T-helper 1 cell treated with Interleukin-12 subunit alpha and Interleukin-12 subunit beta and Interleukin-4 antibody, amounts not matched to agents 30 μg/mL and 1 μg/mL, for 36 hours (primary cell): Measurements from ENCODE around the gene CLCNKB.
"Not testable (repeated sequence)": the region's sequence is repeated elsewhere in the genome, so short reads cannot be mapped to it uniquely, and the experiment has no call there.

Experiments
- H3K27ac Mint-ChIP-seq: one replicate; pipeline ENCODE4 v1.8.0; 2021; ENCODE audit warnings: mild to moderate bottlenecking, mixed read lengths
- H3K27me3 Mint-ChIP-seq: one replicate; pipeline ENCODE4 v1.8.0; 2021; ENCODE audit warnings: low read depth, mixed read lengths
- H3K36me3 Mint-ChIP-seq: one replicate; pipeline ENCODE4 v1.8.0; 2021; ENCODE audit warnings: low read depth, mixed read lengths
- H3K4me1 Mint-ChIP-seq: one replicate; pipeline ENCODE4 v1.8.0; 2021; ENCODE audit warnings: low read depth, mixed read lengths
- H3K4me3 Mint-ChIP-seq: one replicate; pipeline ENCODE4 v1.8.0; 2021; ENCODE audit warnings: mild to moderate bottlenecking, moderate library complexity, mixed read lengths
- H3K9me3 Mint-ChIP-seq: one replicate; pipeline ENCODE4 v1.8.0; 2021; ENCODE audit warnings: mixed read lengths

The CLCNKB gene

GRCh38 chr1:16056521-16056912 lies 12.9 kb downstream of the CLCNKB start:
- not testable (repeated sequence) for H3K9me3 Mint-ChIP-seq, H3K27me3 Mint-ChIP-seq, H3K4me1 Mint-ChIP-seq, H3K27ac Mint-ChIP-seq, H3K36me3 Mint-ChIP-seq, H3K4me3 Mint-ChIP-seq

GRCh38 chr1:16057314-16057915 lies 13.8 kb downstream of the CLCNKB start:
- H3K4me1 Mint-ChIP-seq, H3K4me3 Mint-ChIP-seq, H3K36me3 Mint-ChIP-seq, H3K27ac Mint-ChIP-seq, H3K27me3 Mint-ChIP-seq, H3K9me3 Mint-ChIP-seq: not testable (repeated sequence)

GRCh38 chr1:16058394-16059120 lies 15.0 kb downstream of the CLCNKB start:
- H3K36me3 Mint-ChIP-seq, H3K27ac Mint-ChIP-seq, H3K4me1 Mint-ChIP-seq, H3K4me3 Mint-ChIP-seq, H3K9me3 Mint-ChIP-seq, H3K27me3 Mint-ChIP-seq: not testable (repeated sequence)

- Mint-ChIP-seq H3K4me1 (peaks cover 20% of the 10 kb centered on the region), H3K27ac (no peak overlapping the region), H3K36me3 (no peaks in the 10 kb centered on the region), H3K4me3 (no peak overlapping the region), H3K27me3 (peaks cover 14% of the 10 kb centered on the region), H3K9me3 (no peaks in the 10 kb centered on the region)
Observed at GRCh38 chr1:16061266-16061665, 17.7 kb downstream of the CLCNKB start.

- H3K4me3 Mint-ChIP-seq, H3K9me3 Mint-ChIP-seq, H3K27ac Mint-ChIP-seq, H3K36me3 Mint-ChIP-seq: not testable (repeated sequence)
- H3K4me1 Mint-ChIP-seq, result peaks cover 20% of the 10 kb centered on the region
- H3K27me3 Mint-ChIP-seq, result peaks cover 14% of the 10 kb centered on the region
Observed at GRCh38 chr1:16061989-16062686, 18.6 kb downstream of the CLCNKB start.

GRCh38 chr1:16062687-16063075 lies 19.1 kb downstream of the CLCNKB start:
- peaks cover 18% of the 10 kb centered on the region for H3K27me3 Mint-ChIP-seq
- H3K27ac Mint-ChIP-seq, H3K4me3 Mint-ChIP-seq, H3K36me3 Mint-ChIP-seq, H3K9me3 Mint-ChIP-seq: not testable (repeated sequence)
- H3K4me1 Mint-ChIP-seq, result peaks cover 22% of the 10 kb centered on the region

GRCh38 chr1:16063226-16063829 lies 19.7 kb downstream of the CLCNKB start:
- peaks cover 18% of the 10 kb centered on the region for H3K27me3 Mint-ChIP-seq
- peak overlapping the region; percentile 75 for H3K4me3 Mint-ChIP-seq
- H3K4me1 Mint-ChIP-seq, result peaks cover 24% of the 10 kb centered on the region
- no peaks in the 10 kb centered on the region for H3K36me3 Mint-ChIP-seq
- H3K9me3 Mint-ChIP-seq, result no peaks in the 10 kb centered on the region
- no peak overlapping the region for H3K27ac Mint-ChIP-seq

GRCh38 chr1:16063921-16064320 lies 20.3 kb downstream of the CLCNKB start:
- Mint-ChIP-seq H3K4me1 (peaks cover 27% of the 10 kb centered on the region), H3K4me3 (peak overlapping the region; percentile 75)

GRCh38 chr1:16064536-16065268 lies 21.1 kb downstream of the CLCNKB start:
- Mint-ChIP-seq H3K4me1 (peaks cover 27% of the 10 kb centered on the region), H3K27ac (peak overlapping the region; percentile 41), H3K36me3 (no peaks in the 10 kb centered on the region), H3K27me3 (peaks cover 18% of the 10 kb centered on the region), H3K4me3 (peak overlapping the region; percentile 75), H3K9me3 (no peaks in the 10 kb centered on the region)

More at GRCh38 chr1:16063921-16064320, 20.3 kb downstream of the CLCNKB start:
- no peaks in the 10 kb centered on the region for H3K36me3 Mint-ChIP-seq
- no peaks in the 10 kb centered on the region for H3K9me3 Mint-ChIP-seq
- peaks cover 18% of the 10 kb centered on the region for H3K27me3 Mint-ChIP-seq
- peak overlapping the region; percentile 41 for H3K27ac Mint-ChIP-seq

- no peaks in the 10 kb centered on the region for H3K9me3 Mint-ChIP-seq
- H3K27me3 Mint-ChIP-seq, result peaks cover 18% of the 10 kb centered on the region
- peak overlapping the region; percentile 75 for H3K4me3 Mint-ChIP-seq
- H3K36me3 Mint-ChIP-seq, result no peaks in the 10 kb centered on the region
- peak overlapping the region; percentile 26 for H3K27ac Mint-ChIP-seq
- peaks cover 32% of the 10 kb centered on the region for H3K4me1 Mint-ChIP-seq
Observed at GRCh38 chr1:16065269-16065576, 21.6 kb downstream of the CLCNKB start.

GRCh38 chr1:16066245-16066644 lies 22.7 kb downstream of the CLCNKB start:
- Mint-ChIP-seq H3K4me1 (peaks cover 34% of the 10 kb centered on the region), H3K9me3 (no peaks in the 10 kb centered on the region), H3K27me3 (peaks cover 13% of the 10 kb centered on the region)

GRCh38 chr1:16067127-16067768 lies 23.7 kb downstream of the CLCNKB start:
- Mint-ChIP-seq H3K9me3 (no peaks in the 10 kb centered on the region), H3K27ac (no peak overlapping the region), H3K36me3 (no peaks in the 10 kb centered on the region), H3K4me3 (no peak overlapping the region), H3K4me1 (peaks cover 36% of the 10 kb centered on the region), H3K27me3 (peaks cover 21% of the 10 kb centered on the region)

More at GRCh38 chr1:16066245-16066644, 22.7 kb downstream of the CLCNKB start:
- no peak overlapping the region for H3K27ac Mint-ChIP-seq
- H3K36me3 Mint-ChIP-seq, result no peaks in the 10 kb centered on the region
- no peak overlapping the region for H3K4me3 Mint-ChIP-seq

- Mint-ChIP-seq H3K9me3 (no peaks in the 10 kb centered on the region), H3K27ac (no peak overlapping the region), H3K27me3 (peaks cover 27% of the 10 kb centered on the region), H3K4me3 (no peak overlapping the region), H3K4me1 (peaks cover 36% of the 10 kb centered on the region), H3K36me3 (no peaks in the 10 kb centered on the region)
Observed at GRCh38 chr1:16067933-16068332, 24.4 kb downstream of the CLCNKB start.
